ENCODE data around the gene FADS1.
A peak's percentile ranks its signal among the peaks of the same experiment; 100 is the strongest.

Gene FADS1

DNA sequence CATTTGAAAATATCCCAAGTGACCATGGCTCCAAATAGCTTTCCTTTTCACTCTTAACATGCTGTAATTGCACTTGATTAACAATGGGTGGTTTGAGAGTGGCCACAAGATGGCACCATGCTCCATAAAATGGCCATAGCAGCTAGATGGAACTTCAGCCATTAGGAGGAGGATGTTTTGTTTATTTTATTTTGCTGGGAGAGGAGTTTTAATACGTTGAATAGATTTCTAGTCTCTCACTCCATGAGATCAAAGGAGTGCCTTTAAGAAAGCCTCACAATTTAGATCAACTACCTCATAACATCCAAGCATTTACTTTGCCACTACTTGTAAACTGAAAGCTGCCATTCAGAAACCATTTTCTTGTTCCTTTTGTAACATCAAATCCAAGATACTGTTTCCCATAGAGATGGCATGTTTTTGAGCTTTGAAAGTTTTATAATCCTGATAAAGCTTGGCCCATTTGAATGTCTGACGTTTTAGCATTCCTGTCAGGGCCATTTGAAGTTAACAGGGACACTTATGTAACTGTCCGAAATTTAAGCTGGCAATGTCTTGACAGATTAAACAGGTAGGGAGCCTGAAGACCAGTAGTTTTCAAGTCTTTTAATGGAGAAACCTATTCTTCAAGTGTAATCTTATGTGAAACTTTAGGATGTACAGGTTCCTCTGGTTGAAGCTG, 19.4 kb downstream of the FADS1 start:
- no peak overlapping the region for H3K4me3 ChIP-seq (ENCODE audit: low read depth, low read length)
- DNase-seq (ENCODE audit: low read depth) = peak; percentile 87
- TF ChIP-seq POLR2A (IDR thresholded peaks at IDR 0.05; ENCODE audit: extremely low read depth, insufficient read length) = no peak
- peak; percentile 82 for TF ChIP-seq CTCF (IDR thresholded peaks at IDR 0.05; ENCODE audit: low read depth, low read length)

- no peak for TF ChIP-seq MYC (IDR thresholded peaks at IDR 0.05; ENCODE audit: low read depth, low read length)
- no peak for TF ChIP-seq CTCF (IDR thresholded peaks at IDR 0.05; ENCODE audit: low read depth, low read length)
- no peak for TF ChIP-seq MAX (IDR thresholded peaks at IDR 0.05; ENCODE audit: low read depth, low read length)
- no peak for TF ChIP-seq POLR2A (IDR thresholded peaks at IDR 0.05; ENCODE audit: extremely low read depth, insufficient read length)
- H3K4me3 ChIP-seq (ENCODE audit: low read depth, low read length) = no peak overlapping the region
- DNase-seq (ENCODE audit: low read depth) = no peak
These were observed 20.8 kb downstream of the FADS1 start for GRCh38 chr11:61795876-61796526.

GRCh38 chr11:61795459-61795858, 21.3 kb downstream of the FADS1 start:
- DNase-seq (ENCODE audit: low read depth) = no peak
- no peak for TF ChIP-seq CTCF (IDR thresholded peaks at IDR 0.05; ENCODE audit: low read depth, low read length)
- no peak for TF ChIP-seq MYC (IDR thresholded peaks at IDR 0.05; ENCODE audit: low read depth, low read length)
- no peak for TF ChIP-seq POLR2A (IDR thresholded peaks at IDR 0.05; ENCODE audit: extremely low read depth, insufficient read length)
- no peak for TF ChIP-seq MAX (IDR thresholded peaks at IDR 0.05; ENCODE audit: low read depth, low read length)
- no peak overlapping the region for H3K4me3 ChIP-seq (ENCODE audit: low read depth, low read length)

- peak overlapping the region; percentile 88 for H3K4me3 ChIP-seq (ENCODE audit: low read depth, low read length)
- no peak for DNase-seq (ENCODE audit: low read depth)
- TF ChIP-seq MYC (IDR thresholded peaks at IDR 0.05; ENCODE audit: low read depth, low read length) (no peak), POLR2A (IDR thresholded peaks at IDR 0.05; ENCODE audit: extremely low read depth, insufficient read length) (no peak), CTCF (IDR thresholded peaks at IDR 0.05; ENCODE audit: low read depth, low read length) (no peak), MAX (IDR thresholded peaks at IDR 0.05; ENCODE audit: low read depth, low read length) (no peak)
These were observed 22.2 kb downstream of the FADS1 start for GRCh38 chr11:61794579-61794978.

DNA sequence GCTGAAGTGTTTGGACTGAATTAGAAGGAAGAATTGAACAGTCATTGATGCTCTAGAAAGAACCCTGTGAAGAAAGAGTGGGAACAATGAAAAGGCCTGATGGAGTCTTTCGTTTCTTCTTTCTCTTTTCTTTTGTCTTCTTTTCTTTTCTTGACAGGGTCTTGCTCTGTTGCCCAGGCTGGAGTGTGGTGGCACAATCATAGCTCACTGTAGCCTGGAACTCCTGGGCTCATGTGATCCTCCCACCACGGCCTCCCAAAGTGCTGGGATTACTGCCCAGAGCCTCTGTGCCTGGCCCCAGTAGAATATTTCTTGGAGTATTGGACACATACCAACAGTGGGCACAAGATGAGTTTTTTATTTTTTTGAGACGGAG, 23.0 kb downstream of the FADS1 start:
- no peak for TF ChIP-seq MAX (IDR thresholded peaks at IDR 0.05; ENCODE audit: low read depth, low read length)
- TF ChIP-seq POLR2A (IDR thresholded peaks at IDR 0.05; ENCODE audit: extremely low read depth, insufficient read length) = no peak
- TF ChIP-seq MYC (IDR thresholded peaks at IDR 0.05; ENCODE audit: low read depth, low read length) = no peak
- TF ChIP-seq CTCF (IDR thresholded peaks at IDR 0.05; ENCODE audit: low read depth, low read length) = no peak
- no peak for DNase-seq (ENCODE audit: low read depth)
- H3K4me3 ChIP-seq (ENCODE audit: low read depth, low read length) = peak overlapping the region; percentile 88
